GM21526 (cell line): ENCODE measurements around the gene BABAM2.
A peak's percentile ranks its signal among the peaks of the same experiment; 100 is the strongest.

Experiments
- ATAC-seq: cut with Tn5 transposase; IDR thresholded peaks from one replicate; pipeline ENCODE4 v1.9.1; 2021; ENCODE audit warnings: moderate library complexity; ENCODE audit not compliant: unreplicated experiment, low FRiP score

The BABAM2 gene

DNA sequence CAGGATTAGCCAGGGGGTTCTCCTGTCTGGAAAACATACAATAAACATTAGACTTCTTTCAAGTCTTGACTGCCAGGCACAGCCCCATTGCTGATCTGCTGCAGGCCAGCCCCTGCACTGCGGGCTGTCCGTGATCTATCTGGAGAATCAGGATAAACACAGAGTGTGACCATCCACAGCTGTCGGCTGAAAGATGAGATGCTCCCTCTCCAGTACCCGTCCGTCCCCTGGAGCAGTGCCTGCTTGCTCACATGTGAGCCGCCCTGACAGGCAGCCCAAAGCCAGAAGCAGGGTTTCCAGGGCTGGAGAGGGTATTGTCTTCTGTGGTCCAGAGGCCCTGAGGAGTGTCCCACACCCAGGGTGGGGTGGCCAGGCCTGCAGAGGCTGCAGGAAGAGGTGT lies 456.1 kb downstream of the BABAM2 start:
- ATAC-seq, result no peak

DNA sequence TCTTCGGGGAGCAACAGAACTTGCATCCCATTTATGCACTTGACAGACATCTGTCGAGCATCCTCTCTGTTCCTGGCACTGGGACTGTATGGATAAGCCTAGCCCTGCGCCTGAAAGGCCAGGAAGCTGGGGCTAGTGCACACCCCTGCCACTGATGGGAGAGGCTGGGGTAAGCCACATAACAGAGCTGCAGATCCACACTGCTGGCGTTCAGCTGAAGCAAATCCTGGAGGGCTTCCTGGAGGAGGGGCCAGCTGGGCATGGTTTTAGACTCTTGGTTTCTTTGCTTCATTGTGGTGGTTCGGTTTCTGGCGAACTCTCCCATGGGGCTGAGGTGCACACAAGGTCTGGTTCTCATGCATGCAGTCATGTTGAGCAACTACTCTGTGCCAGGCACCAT lies 456.7 kb downstream of the BABAM2 start:
- ATAC-seq, result no peak

DNA sequence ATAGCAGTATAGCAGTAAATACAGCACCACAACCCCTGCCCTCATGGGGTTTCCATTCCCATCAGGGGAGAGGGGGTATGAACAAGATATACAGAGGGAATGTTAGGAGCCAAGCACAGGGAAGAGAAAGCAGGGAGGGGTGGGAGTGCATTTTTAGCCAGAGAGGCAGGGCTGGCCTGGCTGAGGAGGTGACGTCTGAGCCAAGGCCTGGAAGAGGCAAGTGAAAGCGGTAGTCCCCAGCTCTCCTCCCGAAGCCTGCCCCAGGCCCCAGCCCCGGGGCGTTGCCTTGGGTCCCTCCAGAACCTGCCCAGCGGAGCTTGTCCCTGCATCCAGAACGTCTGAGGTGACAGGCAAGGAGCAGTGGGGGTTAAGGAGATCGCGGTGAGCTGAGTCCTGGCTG lies 457.1 kb downstream of the BABAM2 start:
- ATAC-seq, result no peak

- ATAC-seq, result no peak
Observed at GRCh38 chr2:28348149-28348567, 457.6 kb downstream of the BABAM2 start.

- ATAC-seq, result no peak
Observed at GRCh38 chr2:28348921-28349320, 458.4 kb downstream of the BABAM2 start.

DNA sequence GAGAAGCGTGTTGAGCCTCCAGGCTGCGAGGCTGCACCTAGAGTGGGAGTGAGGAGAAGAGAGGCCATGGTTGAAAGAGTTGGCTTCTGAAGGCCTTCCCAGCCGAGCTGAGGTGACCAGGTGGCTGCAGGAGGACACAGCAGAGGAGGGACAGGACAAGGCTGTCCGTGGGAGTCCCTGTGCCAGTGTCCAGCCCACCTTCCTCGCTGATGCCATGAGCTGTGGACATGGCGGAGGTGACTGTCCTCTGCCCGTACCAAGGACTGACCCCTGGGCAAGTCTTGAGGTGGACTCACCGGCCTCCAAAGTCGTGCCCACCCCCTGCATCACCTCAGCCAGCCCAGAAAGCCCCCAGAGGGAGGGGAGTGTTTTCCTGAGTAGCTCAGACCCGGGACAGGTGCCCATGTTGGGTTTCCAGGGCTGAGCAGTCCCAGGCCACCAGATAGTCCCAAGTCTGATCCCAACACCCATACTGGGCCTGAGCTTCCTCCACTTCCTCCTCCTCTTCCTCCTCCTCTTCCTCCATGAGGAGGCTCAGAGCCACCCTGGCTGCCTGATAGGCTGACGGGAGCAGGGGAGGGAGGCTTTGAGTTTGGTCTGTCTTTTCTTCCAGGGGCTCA lies 459.1 kb downstream of the BABAM2 start:
- ATAC-seq, result no peak

- ATAC-seq, result no peak
Observed at GRCh38 chr2:28350196-28350595, 459.7 kb downstream of the BABAM2 start.

DNA sequence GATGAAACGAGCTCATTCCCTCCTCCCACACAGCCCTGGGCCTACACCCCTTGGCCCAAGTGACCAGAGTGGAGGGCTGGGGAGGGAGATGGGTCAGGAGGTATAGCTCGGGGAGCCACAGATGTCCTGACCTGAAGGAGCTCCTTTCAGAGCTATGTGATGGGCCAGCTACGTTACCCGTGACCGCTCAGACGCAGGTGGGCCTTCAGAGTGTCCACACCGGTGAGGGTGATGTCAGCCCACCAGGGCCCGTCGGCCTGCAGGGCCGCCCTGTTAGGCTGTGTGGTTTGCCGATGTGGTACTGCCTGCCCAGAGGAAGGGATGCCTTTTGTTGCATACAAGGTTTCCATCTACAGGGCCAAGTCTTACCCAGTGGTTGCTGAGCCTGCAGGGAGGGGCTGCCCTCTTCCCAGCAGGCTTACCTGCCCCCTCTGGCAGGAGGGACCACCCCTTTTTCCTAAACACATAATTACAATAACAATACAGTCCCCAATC lies 460.3 kb downstream of the BABAM2 start:
- ATAC-seq, result no peak

- ATAC-seq, result no peak
Observed at GRCh38 chr2:28351621-28352020, 461.1 kb downstream of the BABAM2 start.

DNA sequence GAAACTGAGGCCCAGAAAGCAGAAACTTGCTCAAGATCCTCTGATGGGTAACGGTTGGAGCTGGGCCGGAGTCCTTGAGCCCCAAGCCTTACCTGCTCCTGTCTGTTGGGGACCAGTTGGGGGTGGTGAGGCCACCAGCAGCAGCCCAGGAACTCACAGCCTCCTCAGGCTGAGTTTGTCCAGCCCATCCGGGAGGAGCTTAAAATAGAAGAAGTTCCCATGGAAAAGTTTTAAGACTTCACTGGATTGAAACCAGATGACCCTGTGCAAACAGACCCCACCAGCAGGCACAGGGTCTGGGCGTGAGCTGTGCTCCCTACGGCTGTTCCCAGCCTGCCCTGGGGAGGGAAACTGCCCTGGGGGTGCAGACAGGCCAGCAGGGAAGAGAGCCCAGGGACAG lies 461.6 kb downstream of the BABAM2 start:
- ATAC-seq, result no peak

DNA sequence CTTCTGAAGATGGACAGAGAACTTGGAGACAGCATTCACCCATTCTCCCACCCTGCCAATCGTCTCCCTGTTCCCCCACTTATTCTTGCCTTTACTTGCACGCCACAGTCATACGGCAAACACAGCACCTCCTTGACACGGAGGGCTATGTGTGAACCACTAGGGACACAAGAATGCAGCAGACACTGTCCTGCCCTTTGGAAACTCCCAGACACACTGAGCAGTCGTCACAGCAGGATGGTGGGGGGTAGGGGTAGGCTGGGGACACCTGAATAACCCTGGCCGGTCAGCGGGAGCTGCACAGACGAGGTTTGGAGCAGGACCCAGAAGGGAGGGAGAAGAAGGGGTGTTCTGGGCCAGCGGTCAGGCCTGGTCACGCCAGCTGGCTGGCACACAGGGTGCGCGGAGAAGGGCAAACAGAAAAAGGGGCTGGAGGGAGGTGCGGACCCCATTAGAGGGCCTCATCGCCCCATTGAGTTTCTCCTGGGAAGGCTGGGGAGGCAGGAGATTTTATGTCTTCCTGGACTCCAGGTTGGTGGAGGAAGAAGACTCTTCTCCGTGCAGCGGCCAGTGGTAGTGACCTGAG lies 462.2 kb downstream of the BABAM2 start:
- ATAC-seq, result no peak

DNA sequence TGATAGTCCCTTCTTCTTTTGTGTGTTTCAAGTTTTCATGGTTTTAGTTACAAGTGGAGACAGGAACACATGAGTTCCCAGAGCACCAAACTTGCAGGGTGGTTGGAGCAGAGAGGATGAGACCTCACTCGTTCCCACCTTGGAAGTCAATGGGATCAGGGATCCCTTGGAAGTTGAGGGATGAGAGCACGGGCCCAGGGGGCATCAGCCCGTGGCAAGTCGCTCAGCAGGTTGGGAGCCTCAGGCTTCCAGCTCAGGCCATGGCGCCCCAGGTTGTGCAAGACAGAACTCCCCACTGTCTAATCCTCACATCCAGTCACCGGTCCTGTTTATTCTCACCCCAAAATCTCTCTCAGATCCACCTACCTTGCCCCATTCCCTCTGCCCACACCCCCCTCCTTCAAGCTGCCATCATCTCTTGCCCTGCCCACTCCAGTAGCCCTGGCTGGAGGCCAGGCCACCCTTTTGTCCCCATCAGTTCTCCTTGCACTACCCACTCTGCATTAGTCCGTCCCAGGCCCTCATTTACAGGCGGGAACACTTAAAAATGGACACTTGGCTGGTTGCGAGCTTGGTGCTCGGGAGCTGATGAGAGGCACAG lies 464.5 kb downstream of the BABAM2 start:
- ATAC-seq, result no peak

- no peak for ATAC-seq
Observed at GRCh38 chr2:28355521-28356094, 465.1 kb downstream of the BABAM2 start.

DNA sequence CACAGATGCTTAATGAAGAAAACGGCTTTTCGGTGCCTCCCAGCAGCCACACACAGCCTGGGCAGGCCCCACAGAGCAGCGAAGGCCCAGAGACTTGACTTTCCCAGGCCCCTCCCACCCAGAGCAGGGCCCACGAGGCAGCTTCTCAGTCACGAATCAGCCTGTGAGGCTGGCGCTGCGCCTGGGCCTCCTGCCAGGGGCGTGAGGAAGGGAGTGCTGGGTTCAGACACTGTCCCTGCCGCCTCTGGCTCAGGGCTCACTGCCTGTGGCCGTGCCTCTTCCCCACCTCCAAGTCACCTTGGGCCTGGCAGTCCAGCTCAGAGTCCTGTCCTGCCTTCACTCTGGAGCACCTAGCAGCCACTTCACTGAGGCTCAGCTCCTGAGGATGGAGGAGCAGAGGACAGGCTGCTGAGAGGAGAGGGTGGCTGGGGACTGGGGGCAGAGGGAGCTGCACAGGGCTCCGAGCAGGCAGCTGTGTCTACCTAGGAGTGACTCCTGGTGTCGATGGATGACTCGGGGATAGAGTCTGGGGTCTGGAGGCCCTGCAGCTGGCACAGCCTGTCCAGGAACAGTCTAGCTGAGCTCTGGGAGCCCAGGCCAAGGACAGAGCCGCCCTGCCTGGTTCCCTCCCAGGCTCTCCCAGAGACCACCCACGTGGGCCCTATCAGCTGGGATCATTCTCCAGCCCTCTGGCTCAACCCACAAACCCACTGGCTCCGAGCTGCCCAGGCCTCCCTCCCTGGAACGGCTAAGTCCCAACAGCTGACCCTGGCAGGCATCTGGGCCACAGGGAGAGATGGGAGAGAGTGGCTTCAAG lies 465.8 kb downstream of the BABAM2 start:
- no peak for ATAC-seq

- ATAC-seq, result no peak
Observed at GRCh38 chr2:28357055-28357454, 466.5 kb downstream of the BABAM2 start.

- no peak for ATAC-seq
Observed at GRCh38 chr2:28357948-28358667, 467.6 kb downstream of the BABAM2 start.

DNA sequence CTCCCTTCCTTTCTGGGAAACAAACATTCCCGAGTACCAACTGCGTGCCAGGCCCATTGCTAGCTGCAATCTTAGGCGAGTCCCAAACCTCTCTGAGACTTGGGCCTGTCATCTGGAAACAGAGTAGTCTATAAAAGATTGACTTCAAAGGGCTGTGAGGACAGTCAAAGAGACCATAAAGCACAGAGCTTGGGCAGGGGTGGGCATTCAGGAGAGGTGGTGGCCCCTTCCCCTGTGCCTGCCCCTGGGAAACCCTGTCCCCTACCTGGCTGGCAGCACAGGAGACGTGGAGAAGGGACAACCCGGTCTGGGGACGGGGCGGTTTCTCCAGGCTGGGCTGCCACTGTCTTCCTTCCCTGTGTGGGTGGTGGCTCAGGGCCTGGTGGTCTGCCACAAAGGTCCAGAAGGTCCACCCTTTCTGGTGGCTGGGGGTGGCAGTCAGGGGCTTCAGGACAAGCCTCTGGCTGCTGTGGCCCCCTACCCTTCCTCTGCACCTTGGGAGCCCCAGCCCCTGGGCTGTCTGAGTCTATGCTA lies 468.2 kb downstream of the BABAM2 start:
- ATAC-seq, result peak; percentile 13

GRCh38 chr2:28359222-28360057 lies 468.9 kb downstream of the BABAM2 start:
- ATAC-seq, result peak; percentile 75

DNA sequence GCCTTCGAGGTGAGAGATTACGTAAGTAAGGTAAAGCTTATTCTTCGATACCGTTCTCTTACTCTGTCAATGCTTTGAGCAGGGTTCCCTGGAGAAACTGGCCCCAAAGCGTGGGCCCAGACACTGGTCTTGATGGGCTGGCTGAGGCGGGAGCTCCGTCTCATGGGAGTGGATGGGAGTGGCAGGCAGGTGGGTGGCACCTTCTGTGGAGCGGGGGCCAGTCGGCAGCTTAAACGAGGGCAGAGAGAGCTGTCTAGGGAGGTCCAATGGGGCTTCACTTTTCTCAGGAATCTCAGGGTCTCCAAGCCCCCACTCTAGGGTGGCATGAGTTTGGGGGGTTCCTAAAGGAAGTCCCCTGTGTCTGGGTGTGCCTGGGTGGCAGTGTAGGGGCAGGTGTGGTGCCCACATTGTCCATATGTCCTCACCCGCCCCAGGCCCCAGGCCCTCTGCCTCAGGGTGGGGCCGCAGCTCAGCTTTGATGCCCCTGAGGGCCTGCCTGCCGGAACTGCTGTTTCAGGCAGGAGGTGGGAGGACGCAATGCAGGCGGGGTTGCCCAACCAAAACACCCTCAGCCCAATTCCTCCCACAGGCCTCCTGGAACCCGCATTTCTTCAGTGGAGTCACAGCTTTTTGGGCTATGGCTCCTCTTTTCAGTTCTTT lies 469.7 kb downstream of the BABAM2 start:
- ATAC-seq, result no peak
